Activated CD4-positive, alpha-beta T cell treated with anti-CD3 and anti-CD28 coated beads, Interleukin-2, amount 50 U/mL, for 48 hours (primary cell): Measurements from ENCODE around the gene SF1.

ENCODE experiments used
- DNase-seq, 2 experiments: peaks; one replicate each; pipeline ENCODE4 v3.0.0-alpha.2; 2020

The SF1 gene

DNA sequence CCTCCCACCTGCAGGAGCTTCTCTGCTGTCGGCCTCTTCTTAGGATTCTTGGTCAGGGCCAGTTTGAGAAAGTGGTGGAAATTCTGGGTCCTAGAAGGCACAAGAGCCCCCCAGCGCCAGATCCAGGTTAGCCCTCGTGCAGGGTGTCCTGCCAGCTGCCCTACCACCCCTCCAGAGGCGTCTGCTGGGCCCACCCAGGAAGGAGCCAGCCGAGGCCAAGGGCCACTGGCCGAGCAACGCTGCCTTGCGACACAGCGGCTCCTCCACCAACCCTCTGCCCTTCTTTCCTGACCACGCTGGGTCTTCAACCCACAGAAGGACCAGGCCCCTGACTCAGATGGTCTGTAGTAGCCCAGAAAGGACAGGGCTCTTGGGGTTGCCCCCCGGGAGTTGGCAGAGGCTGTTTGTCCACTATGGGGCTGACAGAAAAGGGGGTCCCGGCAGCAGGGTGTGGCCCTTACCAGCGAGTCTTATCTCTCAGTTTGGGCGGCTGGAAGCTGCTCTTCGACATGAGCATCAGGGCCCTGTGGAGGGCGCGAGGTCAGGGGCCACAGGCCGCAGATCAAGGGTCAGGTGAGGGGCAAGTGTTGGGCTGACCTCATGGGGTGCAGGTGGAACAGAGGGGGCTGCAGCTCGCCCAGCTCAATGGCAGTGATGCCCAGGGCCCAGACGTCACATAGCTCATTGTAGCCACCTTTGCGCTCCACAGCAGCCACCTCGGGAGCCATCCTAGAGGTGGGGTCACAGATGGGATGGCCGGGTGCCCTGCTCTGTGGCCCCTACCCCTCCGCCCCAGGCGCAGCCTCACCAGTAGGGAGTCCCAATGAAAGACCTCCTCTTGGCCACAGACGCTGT, 22.2 kb upstream of the SF1 start:
- DNase-seq: no peak

DNA sequence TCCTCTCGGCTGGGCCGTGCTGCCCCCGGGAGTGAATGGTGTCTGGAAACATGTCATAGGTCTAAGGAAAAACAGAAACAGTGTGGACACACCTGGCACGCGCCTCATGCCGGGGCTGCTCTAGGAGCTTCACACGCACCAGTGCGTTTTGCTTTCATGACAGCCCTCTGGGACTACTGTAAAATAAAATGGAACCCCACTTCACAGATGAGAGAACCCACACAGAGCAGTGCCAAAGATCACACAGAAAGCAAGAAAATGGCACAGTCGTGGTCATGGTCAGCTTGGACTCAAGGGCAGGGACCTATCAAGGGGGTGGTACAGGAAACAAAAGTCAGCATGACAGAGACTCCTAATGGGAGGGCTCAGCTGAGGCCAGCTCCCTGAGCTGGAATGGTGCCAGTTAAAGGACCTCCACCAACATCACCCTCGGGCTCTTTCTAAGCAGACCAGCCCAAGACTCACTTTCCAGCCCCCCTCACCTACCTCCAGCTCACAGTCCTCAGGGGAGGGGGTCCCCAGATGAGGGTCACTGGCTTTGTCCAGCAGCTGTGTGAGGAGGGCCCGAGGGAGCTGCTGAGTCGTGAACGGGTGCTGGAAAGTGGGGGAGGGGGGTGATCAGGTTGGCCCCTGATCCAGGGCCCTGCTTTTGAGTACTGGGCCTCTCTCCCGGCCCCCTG, 21.4 kb upstream of the SF1 start:
- no peak for DNase-seq

DNA sequence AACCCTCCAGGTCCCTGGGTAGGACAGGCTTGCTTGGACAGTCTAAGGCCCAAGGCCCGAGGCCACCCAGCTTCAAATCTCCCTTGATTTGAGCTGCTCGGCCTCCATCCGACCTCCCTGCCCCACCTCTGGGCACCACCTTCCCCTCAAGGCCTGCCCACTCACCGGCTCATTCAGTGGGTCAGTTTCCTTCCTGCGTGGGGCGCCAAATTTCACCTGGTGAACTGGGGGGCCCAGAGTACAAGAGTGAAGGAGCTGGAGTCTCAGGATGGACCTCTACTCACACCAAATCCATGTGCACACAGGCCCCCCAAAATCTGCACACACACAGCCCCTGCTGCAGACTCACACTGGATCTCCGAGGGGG, 20.9 kb upstream of the SF1 start:
- DNase-seq: no peak

DNA sequence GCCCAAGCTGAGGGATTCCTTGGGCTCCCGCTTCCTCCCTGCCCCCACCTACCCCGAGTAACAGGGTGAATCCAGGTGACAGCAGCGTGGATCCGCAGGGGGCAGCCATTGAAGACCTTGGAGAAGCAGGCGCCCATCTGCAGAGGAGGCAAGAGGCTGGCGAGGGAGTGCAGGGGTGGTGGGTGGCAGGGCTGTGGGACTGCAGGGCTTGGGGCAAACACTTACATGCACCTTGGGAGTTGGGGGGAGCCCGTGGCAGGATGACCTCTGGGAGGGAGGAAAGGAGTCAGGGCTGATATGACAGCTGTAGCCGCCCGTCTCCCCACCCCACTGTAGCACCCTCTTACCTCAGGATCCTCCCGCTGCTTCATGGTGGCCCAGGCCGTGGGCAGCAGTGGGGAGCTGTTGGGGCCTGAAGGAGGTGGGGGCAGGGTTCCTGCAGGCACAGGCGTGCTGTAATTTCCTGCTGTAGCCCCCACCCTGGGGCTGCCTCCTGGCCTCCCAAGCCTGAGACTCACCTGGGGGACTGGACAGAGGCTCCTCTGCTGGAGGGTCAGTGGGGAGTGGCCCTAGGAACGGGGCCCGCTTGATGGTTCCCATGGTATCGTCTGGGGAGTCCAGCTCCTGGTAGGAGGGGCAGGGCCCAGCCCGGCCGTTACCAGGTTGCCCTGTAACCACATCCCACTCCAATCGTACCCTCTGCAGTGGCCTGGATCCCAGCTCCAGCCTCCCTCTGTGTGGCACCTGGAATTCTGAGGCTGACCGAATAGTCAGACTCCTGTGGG, 18.6 kb upstream of the SF1 start:
- no peak for DNase-seq

DNA sequence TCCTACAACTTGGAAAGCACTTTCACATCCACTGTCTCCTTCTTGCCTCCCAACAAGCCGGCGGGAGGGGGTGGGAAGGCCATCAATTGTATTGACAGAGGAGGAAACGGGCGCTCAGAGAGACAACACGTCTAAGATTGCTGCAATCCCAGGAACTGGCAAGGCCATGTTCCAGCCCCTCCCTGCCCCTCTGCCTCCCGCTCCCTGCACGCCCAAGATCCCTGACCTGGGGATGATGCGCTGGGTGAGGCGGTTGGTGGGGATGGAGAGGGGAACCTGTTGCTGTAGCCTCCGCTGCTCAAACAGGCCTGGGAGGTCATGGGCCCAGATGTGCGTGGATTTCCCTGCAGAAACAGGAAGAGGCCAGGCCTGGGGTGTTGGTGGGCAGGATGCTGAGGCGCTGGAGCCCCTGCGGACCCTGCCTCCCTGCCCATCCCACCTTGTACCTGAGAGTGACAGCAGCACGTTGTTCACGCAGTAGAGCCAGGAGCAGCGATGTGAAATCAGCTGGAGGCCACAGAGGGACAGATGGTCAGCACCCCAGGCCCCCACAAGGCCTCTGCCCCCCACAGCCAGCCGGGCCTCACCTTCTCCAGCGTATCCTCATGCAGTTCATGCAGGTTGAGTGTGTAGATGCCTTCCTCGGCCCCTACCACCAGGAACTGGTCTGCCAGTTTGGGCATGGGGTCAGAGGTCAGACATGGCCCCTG, 17.9 kb upstream of the SF1 start:
- no peak for DNase-seq

DNA sequence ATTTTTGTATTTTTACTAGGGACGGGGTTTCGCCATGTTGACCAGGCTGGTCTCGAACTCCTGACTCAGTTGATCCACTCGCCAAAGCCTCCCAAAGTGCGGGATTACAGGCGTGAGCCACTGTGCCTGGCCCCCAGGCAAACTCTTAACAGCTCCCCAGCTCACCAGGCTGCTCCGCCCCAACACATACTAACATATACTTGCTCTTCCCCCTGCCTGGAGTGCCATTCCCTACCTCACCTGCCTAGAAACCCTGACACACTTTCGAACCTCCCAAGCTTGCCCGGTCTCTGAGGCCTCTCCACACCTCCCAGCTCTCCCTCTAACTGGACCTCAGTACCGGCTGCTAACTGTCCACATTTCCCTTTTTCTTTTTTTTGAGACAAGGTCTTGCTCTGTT, 16.2 kb upstream of the SF1 start:
- DNase-seq: no peak

DNA sequence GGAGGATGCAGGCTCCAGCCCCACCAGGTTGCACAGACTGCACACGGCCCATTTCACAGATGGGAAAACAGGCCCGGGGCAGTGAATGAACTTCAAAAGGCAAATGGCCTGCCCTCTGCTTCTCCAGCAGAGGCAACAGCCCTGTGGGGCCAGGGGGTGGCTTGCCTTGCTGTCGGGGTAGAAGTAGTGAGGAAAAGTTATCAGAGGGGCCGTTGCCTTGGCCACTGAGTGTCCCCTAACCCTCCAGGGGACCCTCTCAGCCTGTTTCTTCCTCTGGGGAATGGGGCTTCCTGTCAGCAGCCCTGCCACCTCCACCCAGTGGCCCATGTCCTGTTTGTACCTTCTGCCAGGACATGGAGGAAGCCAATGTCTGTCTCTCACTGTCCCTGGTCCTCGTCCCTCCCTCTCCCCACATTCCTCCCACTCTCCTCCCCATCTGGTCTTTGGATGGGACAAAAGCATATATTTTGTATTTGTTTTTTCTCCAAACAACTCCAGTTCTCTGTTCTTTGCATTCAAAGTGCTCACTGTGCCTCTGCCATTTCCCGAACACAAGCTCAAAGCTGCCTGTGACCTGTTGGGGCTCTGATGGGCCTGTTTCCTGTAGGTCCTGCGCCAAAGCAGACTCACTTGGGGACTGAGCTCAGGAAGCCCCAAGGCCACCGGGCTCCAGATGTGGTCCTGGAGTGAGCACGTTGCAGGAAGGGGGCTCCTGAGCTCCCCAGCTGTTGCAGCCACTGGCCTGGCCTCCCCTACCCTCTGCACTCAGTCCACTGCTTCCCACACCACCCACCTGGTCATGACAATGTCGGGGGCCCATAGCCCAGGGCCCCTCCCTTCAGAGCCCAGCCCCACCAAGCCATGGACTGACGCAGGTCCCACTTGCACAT, 15.2 kb upstream of the SF1 start:
- DNase-seq: no peak

DNA sequence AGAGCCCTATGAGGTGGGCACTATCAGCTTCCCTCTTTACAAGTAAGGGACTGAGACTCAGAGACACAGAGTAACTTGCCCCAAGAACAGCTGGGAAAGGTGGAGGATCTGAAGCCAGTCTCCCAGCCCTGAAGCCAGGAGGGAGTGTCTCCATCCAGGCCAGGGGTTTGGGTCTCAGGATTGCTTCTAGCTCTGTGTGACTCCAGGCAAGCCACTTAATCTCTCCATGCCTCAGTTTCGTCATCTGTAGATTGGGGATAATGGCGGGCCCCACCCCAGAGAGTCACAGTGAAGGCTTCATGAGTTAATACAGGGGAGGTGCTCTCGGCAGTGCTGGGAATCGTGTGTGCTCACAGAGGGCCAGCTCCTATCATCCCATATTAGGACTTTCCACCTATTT, 14.1 kb upstream of the SF1 start:
- DNase-seq: no peak

DNA sequence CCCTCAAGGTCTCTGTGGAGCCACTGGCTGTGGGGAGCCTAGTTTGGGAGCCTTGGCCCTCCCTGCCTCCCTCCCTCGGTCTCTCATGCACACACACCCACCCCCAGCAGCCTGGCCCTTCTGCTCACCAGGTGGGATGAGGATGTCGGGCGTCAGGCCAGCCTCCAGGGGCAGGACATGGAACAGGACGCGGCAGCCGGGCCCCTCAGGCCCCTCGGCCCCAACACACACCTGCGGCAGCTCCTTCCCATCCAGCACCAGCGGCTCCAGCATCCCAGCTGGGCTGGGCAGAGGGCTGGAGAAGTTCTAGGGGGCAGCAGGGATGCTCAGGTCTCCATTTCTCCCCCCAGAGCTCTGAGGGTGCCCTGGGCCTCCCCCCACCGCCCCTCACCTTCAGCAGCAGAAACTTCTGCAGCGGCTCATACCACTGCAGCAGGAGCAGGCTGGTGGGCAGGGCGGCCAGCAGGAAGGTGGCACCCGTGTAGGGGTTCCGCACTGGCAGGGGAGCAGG, 13.5 kb upstream of the SF1 start:
- DNase-seq: no peak

DNA sequence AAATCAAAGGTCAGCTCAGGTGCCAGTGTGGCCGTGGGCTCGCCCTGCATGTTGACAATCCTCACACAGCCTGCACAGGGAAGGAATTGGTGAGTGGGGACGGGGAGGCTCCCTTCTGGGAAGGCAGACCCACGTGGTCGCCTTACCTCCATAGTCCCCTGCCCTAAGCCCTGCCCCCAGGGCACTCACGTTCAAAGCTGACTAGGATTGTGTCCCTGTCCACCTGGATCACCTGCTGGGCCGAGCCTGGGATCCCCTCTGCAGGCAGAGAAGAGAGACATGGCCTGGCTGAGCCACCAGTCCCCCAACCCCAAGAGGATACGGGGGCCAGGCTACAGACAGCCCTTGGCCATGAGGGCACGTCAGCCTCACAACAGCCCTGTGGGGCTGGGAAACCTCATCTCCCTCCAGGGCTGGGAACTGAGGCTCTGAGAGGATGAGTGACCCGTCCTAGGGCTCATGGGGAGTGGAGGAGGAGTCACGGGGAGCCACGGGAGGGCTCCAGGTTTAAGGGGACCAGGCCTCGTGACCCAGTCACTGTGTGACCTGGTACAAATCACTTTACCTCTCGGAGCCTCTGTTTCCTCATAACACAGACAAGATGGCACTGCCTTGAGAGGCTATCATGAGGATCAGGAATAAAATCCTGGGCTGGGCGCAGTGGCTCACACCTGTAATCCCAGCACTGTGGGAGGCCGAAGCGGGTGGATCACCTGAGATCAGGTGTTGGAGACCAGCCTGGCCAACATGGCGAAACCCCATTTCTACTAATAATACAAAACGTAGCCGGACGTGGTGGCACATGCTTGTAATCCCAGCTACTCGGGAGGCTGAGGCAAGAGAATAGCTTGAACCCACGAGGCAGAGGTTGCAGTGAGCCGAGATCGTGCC, 12.1 kb upstream of the SF1 start:
- no peak for DNase-seq

DNA sequence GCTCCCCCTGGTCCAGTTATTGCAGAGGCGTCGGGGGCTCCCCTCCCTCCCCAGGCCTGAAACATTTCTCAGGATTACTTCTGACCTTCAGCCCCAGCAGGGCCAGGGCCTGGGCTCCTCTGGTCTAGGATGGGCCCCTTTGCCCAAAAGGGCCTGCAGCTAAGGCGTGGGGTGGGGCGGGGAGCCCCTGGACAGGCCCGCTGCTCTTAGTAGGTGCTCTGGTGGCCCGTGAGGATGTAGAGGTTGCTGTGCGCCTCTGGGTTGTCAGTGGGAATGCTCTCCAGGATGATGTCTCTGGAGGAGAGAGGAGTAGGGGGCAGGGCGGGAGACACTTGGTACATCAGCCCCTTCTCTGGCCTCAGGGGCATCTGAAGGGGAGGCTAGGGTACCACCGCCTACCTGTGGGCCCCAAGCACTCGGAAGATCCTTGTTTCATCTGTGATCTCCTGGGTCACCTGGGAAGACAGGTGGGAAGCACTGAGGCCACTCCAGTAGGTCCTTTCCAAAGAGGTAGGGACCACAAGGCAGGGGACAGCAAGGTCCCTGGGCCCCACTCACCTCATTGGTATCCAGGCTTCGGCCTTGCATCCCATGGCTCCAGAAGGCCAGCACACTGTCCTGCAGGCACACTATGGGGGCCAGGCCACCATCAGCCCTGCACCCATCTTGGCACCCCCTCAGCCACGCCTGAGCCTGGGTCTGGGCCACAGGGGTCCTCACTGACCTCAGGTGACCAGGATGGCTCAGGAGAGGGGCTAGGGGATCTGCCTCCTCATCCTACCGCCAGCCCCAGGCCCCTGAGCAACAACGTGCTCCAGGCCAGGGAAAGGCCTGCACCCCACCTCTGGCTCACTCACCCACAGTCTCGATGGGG, 11.2 kb upstream of the SF1 start:
- DNase-seq: no peak

DNA sequence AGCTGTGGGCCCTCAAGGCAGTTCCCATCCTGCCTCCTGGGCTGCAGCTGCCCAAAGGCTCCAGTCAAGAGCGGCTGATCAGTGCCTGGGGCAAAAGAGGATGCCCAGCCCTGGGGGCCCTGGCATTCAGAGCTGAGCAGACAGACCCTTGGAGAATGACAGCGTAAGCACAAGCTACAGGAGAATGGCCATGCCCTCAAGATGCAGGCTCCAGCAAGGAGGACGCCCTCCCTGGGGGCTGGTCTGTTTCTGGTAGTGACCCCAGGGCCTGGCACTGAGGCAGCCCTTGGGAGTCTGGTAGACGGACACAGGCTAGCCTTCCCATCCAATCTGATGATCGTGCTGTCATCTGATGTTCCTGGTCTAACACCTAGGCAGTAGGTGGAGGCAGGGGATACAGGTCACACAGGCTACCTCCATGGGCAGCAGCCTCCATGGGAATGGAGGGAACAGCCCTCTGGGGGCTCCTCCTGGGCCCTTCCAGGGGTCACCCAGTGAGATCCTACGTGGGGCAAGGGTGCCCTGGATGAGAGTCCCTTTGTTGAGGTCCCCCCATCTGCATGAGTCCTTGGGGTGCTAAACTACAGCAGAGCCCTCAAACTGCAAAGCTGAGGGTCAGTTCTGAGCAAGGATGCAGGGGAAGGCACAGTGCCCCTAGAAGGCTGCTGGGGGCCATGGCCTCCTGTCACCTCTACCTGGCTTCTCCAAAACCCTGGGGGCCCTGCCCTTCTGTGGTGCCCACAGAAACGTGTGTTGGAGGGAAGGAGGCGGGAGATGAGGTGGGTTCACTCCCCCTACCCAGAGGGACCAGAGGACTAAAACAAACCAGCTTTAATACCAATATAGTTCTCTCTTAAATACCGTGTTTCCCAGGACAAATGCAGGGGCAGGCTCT, 10.2 kb upstream of the SF1 start:
- no peak for DNase-seq

DNA sequence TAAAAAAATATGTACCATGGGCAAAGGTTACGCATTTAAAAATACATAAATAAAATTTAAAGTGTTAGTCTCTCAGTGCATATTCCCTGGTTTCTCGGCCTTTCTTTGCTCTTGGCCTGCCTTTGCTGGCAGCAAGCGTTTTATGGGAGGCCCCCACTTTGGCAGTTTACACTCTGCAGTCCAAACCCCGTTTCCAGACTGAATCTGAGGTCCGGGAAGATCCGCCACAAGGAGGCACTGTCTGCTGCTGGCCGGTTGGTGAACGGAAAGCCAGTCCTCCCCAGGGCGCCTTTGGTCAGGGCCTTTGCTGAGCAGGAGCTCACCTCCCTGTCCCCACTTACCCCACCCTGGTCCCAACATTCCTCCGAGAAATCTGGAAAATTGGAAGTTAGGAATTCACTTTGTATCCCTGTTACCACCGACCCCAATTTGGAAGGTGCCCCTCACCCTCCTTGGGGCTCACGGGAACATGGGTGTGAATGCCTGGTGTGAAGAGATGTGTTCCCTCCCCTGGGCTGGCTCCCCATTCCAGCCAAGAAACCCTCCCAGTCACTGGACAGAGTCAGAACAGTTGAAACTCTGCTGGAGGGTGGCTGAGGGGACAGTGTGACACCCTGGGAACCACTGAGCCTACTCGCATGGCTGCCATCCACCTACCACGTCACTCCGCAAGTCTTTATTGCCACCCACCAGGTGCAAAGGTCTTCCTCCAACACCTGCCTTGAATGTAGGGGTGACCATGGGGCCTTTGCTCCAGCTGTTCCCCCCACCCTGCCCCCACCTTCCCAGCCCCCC, 9.4 kb upstream of the SF1 start:
- DNase-seq: peak; percentile 67 to 72

DNA sequence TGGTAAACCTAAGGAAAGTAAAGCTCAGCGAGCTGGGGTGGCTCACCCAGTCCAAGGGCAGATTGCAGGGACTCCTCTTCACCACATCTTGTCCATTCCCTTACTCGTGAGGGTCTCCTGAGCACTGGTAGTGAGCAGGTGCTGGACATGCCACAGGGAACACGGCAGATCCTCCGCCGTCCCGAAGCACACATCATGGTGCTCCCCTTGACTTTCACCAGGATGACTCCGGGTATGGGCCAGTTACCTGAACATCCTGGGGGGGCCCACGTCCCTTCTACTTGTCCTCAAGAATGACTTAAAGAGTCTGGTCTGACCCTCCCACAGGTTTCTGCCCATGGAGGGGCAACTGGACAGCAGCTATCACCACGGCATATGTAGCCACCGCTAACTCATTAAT, 8.0 kb upstream of the SF1 start:
- no peak for DNase-seq

DNA sequence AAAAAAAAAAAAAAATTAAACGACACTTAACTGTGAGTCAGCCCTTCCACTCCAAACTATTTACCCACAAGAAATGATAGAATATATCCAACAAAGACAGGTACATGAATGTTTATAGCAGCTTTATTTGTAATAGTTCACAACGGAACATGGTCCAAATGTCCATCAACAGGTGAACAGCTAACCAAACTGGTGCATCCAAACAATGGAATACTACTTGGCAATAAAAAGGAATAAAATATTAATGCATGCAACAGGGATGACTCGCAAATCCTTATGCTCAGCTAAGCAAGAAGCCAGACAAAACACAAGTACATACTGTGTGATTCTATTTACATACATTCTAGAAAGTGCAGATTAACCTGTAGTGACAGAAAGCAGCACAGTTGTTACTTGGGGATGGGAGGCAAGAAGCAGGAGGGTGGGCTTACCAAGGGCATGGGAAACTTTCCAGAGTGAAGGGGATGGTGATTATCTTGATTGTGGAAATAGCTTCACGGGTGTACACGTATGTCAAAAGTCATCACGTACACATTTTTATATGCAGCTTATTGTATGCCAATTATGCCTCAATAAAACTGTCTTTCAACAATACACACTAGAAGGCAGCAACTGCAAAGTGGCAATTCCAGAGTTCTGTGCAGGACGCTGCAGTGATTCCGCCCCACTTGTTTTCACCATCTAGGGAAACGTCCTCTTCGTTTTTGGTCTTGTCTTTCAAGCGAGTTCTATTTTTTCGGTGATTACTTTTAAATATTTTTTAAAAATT, 6.7 kb upstream of the SF1 start:
- DNase-seq: no peak

DNA sequence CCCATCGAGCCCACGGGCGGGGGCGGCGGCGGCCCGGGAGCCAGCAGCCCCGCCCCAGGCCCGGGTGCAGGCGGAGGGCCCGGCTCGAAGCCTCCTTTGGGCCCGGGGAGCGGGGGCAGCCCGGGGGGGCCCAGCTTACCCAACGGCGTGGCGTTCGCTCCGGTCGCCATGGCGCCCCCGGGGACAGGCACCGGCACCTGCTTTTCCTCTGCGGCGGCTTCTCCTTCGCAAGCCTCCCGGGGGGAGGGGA, 194 bp downstream of the SF1 start:
- no peak for DNase-seq
